Esophagus squamous epithelium (tissue), 5 donors: ENCODE data around the gene C19orf12. TPM values are rescaled to one million over a fixed set of nuclear protein-coding genes. Genes with fewer than 3 reads are reported as not detected.
"Not testable (repeated sequence)": the region's sequence is repeated elsewhere in the genome, so short reads cannot be mapped to it uniquely, and the experiment has no call there.

ENCODE experiments used
- DNase-seq: peaks from one replicate; lab custom pipeline; 2025; lab: John Stamatoyannopoulos, UW
- H3K27ac ChIP-seq, 4 donors: fragments of 200-600 bp; sonication (generic); one replicate each; pipeline ENCODE4 v1.5.1; 2016 to 2019; ENCODE audit warnings: mild to moderate bottlenecking in 1 of 4
- H3K27me3 ChIP-seq, 4 donors: fragments of 200-600 bp; sonication (generic); 1 replicate in 3 of 4; 2 replicates in 1 of 4; pipeline versions ENCODE4 v1.5.1 to v1.6.0; 2017 to 2021; ENCODE audit warnings: antibody characterized with exemption in 1 of 4
- H3K36me3 ChIP-seq, 3 donors: fragments of 200-600 bp; sonication (generic); one replicate each; pipeline ENCODE4 v1.5.1; 2016 to 2019
- H3K4me1 ChIP-seq, 3 donors: fragments of 200-600 bp; sonication (generic); one replicate each; pipeline ENCODE4 v1.5.1; 2017 to 2019
- H3K4me3 ChIP-seq, 4 donors: fragments of 200-600 bp; sonication (generic); 1 replicate in 3 of 4; 2 replicates in 1 of 4; pipeline ENCODE4 v1.5.1; 2016 to 2019; ENCODE audit warnings: mild to moderate bottlenecking in 2 of 4, moderate library complexity in 1 of 4
- H3K9me3 ChIP-seq, 3 donors: fragments of 200-600 bp; sonication (generic); one replicate each; pipeline ENCODE4 v1.5.1; 2016 to 2019
- CTCF ChIP-seq, 6 experiments: fragments of 450-650 bp in 4 of 6; fragments of 200-600 bp in 2 of 6; sonication (generic) in 2 of 6; IDR thresholded peaks; one replicate each; pipeline ENCODE4 v1.5.1; 2016 to 2019; ENCODE audit warnings: antibody characterized with exemption in 6 of 6, mild to moderate bottlenecking in 4 of 6, moderate library complexity in 4 of 6
- POLR2A ChIP-seq, 4 donors: fragments of 450-650 bp; IDR thresholded peaks; one replicate each; pipeline ENCODE4 v1.6.1; 2017; ENCODE audit warnings: antibody characterized with exemption in 4 of 4, mild to moderate bottlenecking in 4 of 4, moderate library complexity in 3 of 4
- WGBS, 2 donors: methylation state at CpG; one replicate each; pipeline ENCODE4 v1.1.5; 2018; 5-methylcytosine and 5-hydroxymethylcytosine counted together
- intact Hi-C: fragments of 100-400 bp; cut with DNase I; formaldehyde crosslinking; loops from one replicate; pipeline ENCODE4 v1.15.0; 2022
- total RNA-seq, 4 donors: library from RNA; depleted of rRNA; stranded (reverse); fragments of >200 nt; gene quantifications; one replicate each; pipeline ENCODE4 v1.1.0, GENCODE V29; 2016
- donor health status: DM: yes; HTN: yes; CAD: no.

Gene C19orf12
- total RNA-seq, 4 donors from 2014 or later, result 11.2 to 21.6 (median 18.3) TPM

GRCh38 chr19:29672319-29672932 is 42.6 kb downstream of the C19orf12 start:
- TF ChIP-seq CTCF (IDR thresholded peaks at IDR 0.05), result no peak
- no peak for TF ChIP-seq POLR2A (IDR thresholded peaks at IDR 0.05)
- Histone ChIP-seq H3K4me1 (peaks cover 23 to 100% (median 52%) of the 10 kb centered on the region in 3 donors), H3K36me3 (peaks cover 11 to 39% (median 22%) of the 10 kb centered on the region in 3 donors), H3K9me3 (no peaks in the 10 kb centered on the region), H3K27ac (peak overlapping the region; percentile 29 to 71 (median 56)), H3K27me3 (no peaks in the 10 kb centered on the region), H3K4me3 (peak overlapping the region in 2 of 4 donors; percentile 2 to 7)
- intact Hi-C loops, result no loop called here
- WGBS, 2 donors, result 69 to 75% methylated on average over 7 to 8 of the region's 8 CpGs
- no peak for DNase-seq

- peak; percentile 50 for DNase-seq
- Histone ChIP-seq H3K9me3 (no peaks in the 10 kb centered on the region), H3K4me3 (peak overlapping the region in 2 of 4 donors; percentile 2 to 3), H3K27me3 (no peaks in the 10 kb centered on the region), H3K36me3 (peaks cover 11 to 31% (median 22%) of the 10 kb centered on the region in 3 donors), H3K4me1 (peaks cover 23 to 100% (median 50%) of the 10 kb centered on the region in 3 donors), H3K27ac (peak overlapping the region; percentile 29 to 71 (median 56))
- 37 to 62% methylated on average over 9 to 10 of the region's 12 CpGs for WGBS, 2 donors
- intact Hi-C loops, result no loop called here
- TF ChIP-seq CTCF (IDR thresholded peaks at IDR 0.05), result peak in 5 of 6 experiments; percentile 12 to 53 (median 23)
- TF ChIP-seq POLR2A (IDR thresholded peaks at IDR 0.05), result no peak
Observed at GRCh38 chr19:29671393-29672160, 43.5 kb downstream of the C19orf12 start.

- H3K9me3 ChIP-seq, H3K4me3 ChIP-seq, intact Hi-C loops, H3K27me3 ChIP-seq, DNase-seq: not testable (repeated sequence)
- H3K27ac ChIP-seq, result peak overlapping the region in 3 of 4 donors; percentile 52 to 71 (median 60)
- peaks cover 11 to 25% (median 21%) of the 10 kb centered on the region in 3 donors for H3K36me3 ChIP-seq
- H3K4me1 ChIP-seq, result peaks cover 21 to 100% (median 47%) of the 10 kb centered on the region in 3 donors
- 80 to 86% methylated on average over 6 of the region's 6 CpGs for WGBS, 2 donors
Observed at GRCh38 chr19:29671026-29671392, 44.1 kb downstream of the C19orf12 start.

- intact Hi-C loops, result no loop called here
- Histone ChIP-seq H3K4me1 (peaks cover 26 to 100% (median 44%) of the 10 kb centered on the region in 3 donors), H3K4me3 (no peak overlapping the region), H3K36me3 (peaks cover 11 to 17% (median 14%) of the 10 kb centered on the region in 3 donors), H3K27ac (peak overlapping the region in 1 of 4 donors; percentile 52), H3K27me3 (no peaks in the 10 kb centered on the region), H3K9me3 (no peaks in the 10 kb centered on the region)
- TF ChIP-seq POLR2A (IDR thresholded peaks at IDR 0.05), result no peak
- TF ChIP-seq CTCF (IDR thresholded peaks at IDR 0.05), result no peak
- 90 to 97% methylated on average over 5 of the region's 5 CpGs for WGBS, 2 donors
- no peak for DNase-seq
Observed at GRCh38 chr19:29670255-29670654, 44.8 kb downstream of the C19orf12 start.

- peaks cover under 1 to 5% (median 2%) of the 10 kb centered on the region in 3 donors for H3K36me3 ChIP-seq
- H3K27me3 ChIP-seq, result no peaks in the 10 kb centered on the region
- H3K9me3 ChIP-seq, result no peaks in the 10 kb centered on the region
- intact Hi-C loops, result no loop called here
- TF ChIP-seq POLR2A (IDR thresholded peaks at IDR 0.05) (no peak), CTCF (IDR thresholded peaks at IDR 0.05) (no peak)
- peak overlapping the region in 3 of 4 donors; percentile 45 to 93 (median 90) for H3K27ac ChIP-seq
- peaks cover 37 to 100% (median 54%) of the 10 kb centered on the region in 3 donors for H3K4me1 ChIP-seq
- no peak for DNase-seq
- peak overlapping the region in 2 of 4 donors; percentile 16 to 84 for H3K4me3 ChIP-seq
- WGBS, 2 donors, result 69 to 71% methylated on average over 5 to 10 of the region's 13 CpGs
Observed at GRCh38 chr19:29668746-29669609, 46.1 kb downstream of the C19orf12 start.
